Ureter (tissue), 1 donor: Measurements from ENCODE around the gene RBFOX2. TPM values are rescaled to one million over a fixed set of nuclear protein-coding genes. Genes with fewer than 3 reads are reported as not detected.

ENCODE experiments used
- DNase-seq: peaks from one replicate; pipeline ENCODE4 v3.0.0-alpha.2; 2020; ENCODE audit warnings: low spot score
- total RNA-seq: library from RNA; stranded (reverse); gene quantifications from one replicate; pipeline ENCODE4 v1.2.4, GENCODE V29; 2023
- donor health status: DM: yes; HTN: yes; CAD: no.

Gene RBFOX2
- total RNA-seq, 1 donor from 2014 or later: 115 TPM

GRCh38 chr22:35736701-35737100, 291.9 kb downstream of the RBFOX2 start:
- DNase-seq: no peak

GRCh38 chr22:35736166-35736565, 292.5 kb downstream of the RBFOX2 start:
- DNase-seq: no peak

GRCh38 chr22:35735542-35735941, 293.1 kb downstream of the RBFOX2 start:
- no peak for DNase-seq

GRCh38 chr22:35734517-35734827, 294.2 kb downstream of the RBFOX2 start:
- no peak for DNase-seq

GRCh38 chr22:35733791-35734516, 294.7 kb downstream of the RBFOX2 start:
- no peak for DNase-seq

- DNase-seq: no peak
These were observed 295.6 kb downstream of the RBFOX2 start for GRCh38 chr22:35733036-35733435.

GRCh38 chr22:35732116-35732515, 296.5 kb downstream of the RBFOX2 start:
- no peak for DNase-seq

- DNase-seq: no peak
These were observed 297.3 kb downstream of the RBFOX2 start for GRCh38 chr22:35731321-35731720.

- no peak for DNase-seq
These were observed 299.3 kb downstream of the RBFOX2 start for GRCh38 chr22:35729309-35729698.

GRCh38 chr22:35728639-35729308, 299.9 kb downstream of the RBFOX2 start:
- DNase-seq: peak; percentile 66

- DNase-seq: no peak
These were observed 301.2 kb downstream of the RBFOX2 start for GRCh38 chr22:35727436-35727835.

GRCh38 chr22:35726933-35727332, 301.7 kb downstream of the RBFOX2 start:
- DNase-seq: no peak

- no peak for DNase-seq
These were observed 302.2 kb downstream of the RBFOX2 start for GRCh38 chr22:35726398-35726797.

- no peak for DNase-seq
These were observed 303.1 kb downstream of the RBFOX2 start for GRCh38 chr22:35725521-35725920.

GRCh38 chr22:35721960-35722359, 306.7 kb downstream of the RBFOX2 start:
- no peak for DNase-seq

- no peak for DNase-seq
These were observed 309.3 kb downstream of the RBFOX2 start for GRCh38 chr22:35719212-35719875.

- DNase-seq: no peak
These were observed 311.1 kb downstream of the RBFOX2 start, which contains the start of gene APOL5 for GRCh38 chr22:35717572-35717971. TSS of gene APOL5 (plus strand) at chr22:35717872. CDS start at chr22:35717872, 0 bp downstream.

- no peak for DNase-seq
These were observed 316.0 kb downstream of the RBFOX2 start for GRCh38 chr22:35712672-35713071.

- no peak for DNase-seq
These were observed 317.3 kb downstream of the RBFOX2 start for GRCh38 chr22:35711336-35711735.

- DNase-seq: no peak
These were observed 319.7 kb downstream of the RBFOX2 start for GRCh38 chr22:35708917-35709316.

- no peak for DNase-seq
These were observed 320.2 kb downstream of the RBFOX2 start for GRCh38 chr22:35708453-35708852.

GRCh38 chr22:35705141-35705540, 323.5 kb downstream of the RBFOX2 start:
- no peak for DNase-seq
